GM13977 (cell line): Measurements from ENCODE around the gene LTO1.

Source experiments
- DNase-seq: peaks from one replicate; pipeline ENCODE4 v3.0.0; 2012; ENCODE audit warnings: low spot score
- in situ Hi-C: fragments of 300-500 bp; cut with MboI; formaldehyde crosslinking; loops from one replicate; pipeline ENCODE4 v1.12.0; 2022; ENCODE audit warnings: low sequenced_read_pairs, low pct_unique_long_range_greater_than_20kb, mixed read lengths, inconsistent platforms; ENCODE audit not compliant: unreplicated experiment
- TF ChIP-seq, protein P1 (sequence below): IDR thresholded peaks from 2 replicates; pipeline ENCODE4 v1.5.1; 2012; ENCODE audit warnings: mild to moderate bottlenecking, control low read depth; ENCODE audit not compliant: insufficient read depth; ENCODE audit errors: extremely low read depth, missing control alignments

Gene LTO1

DNA sequence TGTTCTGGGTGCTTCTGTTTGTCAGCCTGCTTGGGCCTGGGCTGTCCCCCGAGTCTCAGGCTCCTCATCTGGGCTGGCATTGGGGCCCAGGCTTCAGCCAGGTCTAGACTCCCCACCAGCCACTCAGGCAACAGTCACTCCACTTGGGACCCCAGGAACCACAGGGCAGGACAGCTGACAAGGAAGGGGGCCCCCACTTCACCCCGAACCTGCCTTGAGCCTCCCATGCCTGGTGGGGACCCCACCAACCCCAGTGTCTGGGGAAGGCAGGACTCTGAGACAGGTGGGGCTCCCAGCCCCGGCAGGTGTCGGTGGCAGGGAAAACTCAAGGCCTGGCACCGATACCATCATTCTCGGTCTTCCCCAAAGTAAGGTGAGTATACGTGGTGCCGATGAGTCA, 11.7 kb upstream of the LTO1 start:
- DNase-seq = no peak
- in situ Hi-C loops = loop anchor here (25.0 kb wide), 1 partner anchor 500 kb away; no protein-coding TSS in a partner anchor
- TF ChIP-seq, protein P1, sequence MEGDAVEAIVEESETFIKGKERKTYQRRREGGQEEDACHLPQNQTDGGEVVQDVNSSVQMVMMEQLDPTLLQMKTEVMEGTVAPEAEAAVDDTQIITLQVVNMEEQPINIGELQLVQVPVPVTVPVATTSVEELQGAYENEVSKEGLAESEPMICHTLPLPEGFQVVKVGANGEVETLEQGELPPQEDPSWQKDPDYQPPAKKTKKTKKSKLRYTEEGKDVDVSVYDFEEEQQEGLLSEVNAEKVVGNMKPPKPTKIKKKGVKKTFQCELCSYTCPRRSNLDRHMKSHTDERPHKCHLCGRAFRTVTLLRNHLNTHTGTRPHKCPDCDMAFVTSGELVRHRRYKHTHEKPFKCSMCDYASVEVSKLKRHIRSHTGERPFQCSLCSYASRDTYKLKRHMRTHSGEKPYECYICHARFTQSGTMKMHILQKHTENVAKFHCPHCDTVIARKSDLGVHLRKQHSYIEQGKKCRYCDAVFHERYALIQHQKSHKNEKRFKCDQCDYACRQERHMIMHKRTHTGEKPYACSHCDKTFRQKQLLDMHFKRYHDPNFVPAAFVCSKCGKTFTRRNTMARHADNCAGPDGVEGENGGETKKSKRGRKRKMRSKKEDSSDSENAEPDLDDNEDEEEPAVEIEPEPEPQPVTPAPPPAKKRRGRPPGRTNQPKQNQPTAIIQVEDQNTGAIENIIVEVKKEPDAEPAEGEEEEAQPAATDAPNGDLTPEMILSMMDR = no peak

DNA sequence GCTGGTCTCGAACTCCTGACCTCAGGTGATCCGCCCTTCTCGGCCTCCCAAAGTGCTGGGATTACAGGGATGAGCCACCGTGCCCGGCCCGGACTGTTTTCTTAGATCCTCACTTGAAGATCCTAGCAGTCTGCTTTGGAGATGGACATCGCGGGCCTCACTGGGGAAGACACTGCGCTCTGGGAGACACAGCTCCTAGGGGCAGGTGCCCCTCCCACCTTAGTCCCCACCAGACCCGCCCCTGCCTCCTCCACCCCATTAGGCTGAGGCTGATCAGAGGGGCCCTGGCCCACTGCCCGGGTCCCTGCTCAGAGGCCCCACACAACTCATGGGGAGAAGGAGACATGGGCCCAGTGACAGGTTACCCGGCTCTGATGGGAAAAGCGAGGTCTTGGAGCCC, 11.3 kb upstream of the LTO1 start:
- TF ChIP-seq, protein P1 = no peak
- in situ Hi-C loops = loop anchor here (25.0 kb wide), 1 partner anchor 501 kb away; no protein-coding TSS in a partner anchor
- DNase-seq = no peak

DNA sequence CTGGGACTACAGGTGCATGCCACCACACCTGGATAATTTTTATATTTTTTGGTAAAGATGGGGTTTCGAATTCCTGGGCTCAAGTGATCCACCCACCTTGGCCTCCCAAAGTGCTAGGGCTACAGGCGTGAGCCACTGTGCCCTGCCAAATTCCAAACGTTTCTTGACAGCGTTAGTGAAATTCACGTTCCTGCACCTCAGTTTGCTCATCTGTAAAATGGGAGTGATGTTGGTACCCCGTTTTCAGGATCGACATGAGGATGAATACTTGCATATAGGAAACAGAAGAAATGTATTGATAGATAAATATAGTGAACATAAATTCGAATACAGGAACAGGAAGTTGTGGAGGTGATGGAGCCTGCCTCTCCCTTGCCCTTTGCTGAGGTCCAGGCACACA, 10.2 kb upstream of the LTO1 start:
- in situ Hi-C loops = loop anchor here (25.0 kb wide), 1 partner anchor 502 kb away; no protein-coding TSS in a partner anchor
- TF ChIP-seq, protein P1 = no peak
- no peak for DNase-seq

DNA sequence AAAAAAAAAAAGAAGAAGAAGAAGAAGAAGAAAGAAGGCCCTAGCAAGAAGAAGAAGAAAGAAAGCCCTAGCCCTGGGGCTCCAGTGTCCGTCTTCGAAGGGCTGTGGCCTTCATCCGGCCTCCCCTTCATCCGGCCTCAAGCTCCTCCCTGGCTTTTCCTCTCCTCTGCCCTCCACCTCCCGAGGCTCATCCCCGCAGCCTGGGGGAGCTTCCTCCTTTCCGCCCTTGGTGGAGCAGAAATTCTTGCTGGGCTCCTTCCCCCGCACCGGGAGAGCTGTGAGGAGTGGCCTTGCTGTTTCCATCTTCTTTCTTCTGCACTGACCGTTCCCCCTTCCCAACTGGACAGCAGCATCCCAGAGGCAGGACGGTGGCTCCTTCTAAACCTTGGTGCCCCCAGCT, 9.5 kb upstream of the LTO1 start:
- DNase-seq = no peak
- in situ Hi-C loops = loop anchor here (25.0 kb wide), 1 partner anchor 503 kb away; no protein-coding TSS in a partner anchor
- TF ChIP-seq, protein P1 = no peak

DNA sequence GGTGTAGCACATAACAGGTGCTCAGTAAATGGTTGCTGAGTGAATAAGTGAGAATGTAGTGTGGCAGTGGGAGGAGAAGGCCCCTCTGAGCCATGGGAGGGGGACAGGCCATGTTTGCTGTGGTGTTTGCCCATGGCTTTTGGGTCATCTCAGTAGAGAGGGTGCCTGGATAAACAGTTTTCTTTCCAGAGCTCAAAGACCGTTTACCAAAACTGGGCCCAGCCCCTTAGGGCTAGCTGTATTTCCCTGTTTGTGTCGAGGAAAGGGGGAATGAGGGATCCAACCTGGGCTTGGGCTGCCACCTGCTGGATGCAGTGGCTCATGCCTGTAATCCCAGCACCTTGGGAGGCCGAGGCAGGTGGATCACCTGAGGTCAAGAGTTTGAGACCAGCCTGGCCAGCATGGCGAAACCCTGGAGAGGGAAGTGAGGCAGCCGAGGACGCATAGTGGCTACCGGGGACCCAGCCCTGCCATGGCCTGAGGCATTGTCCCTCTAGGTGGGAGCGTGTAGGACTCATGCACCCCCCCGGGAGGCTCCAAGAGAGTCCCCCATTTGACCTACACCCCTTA, 8.7 kb upstream of the LTO1 start:
- no peak for DNase-seq
- in situ Hi-C loops = loop anchor here (25.0 kb wide), 1 partner anchor 503 kb away; no protein-coding TSS in a partner anchor
- TF ChIP-seq, protein P1 = peak; percentile 58

DNA sequence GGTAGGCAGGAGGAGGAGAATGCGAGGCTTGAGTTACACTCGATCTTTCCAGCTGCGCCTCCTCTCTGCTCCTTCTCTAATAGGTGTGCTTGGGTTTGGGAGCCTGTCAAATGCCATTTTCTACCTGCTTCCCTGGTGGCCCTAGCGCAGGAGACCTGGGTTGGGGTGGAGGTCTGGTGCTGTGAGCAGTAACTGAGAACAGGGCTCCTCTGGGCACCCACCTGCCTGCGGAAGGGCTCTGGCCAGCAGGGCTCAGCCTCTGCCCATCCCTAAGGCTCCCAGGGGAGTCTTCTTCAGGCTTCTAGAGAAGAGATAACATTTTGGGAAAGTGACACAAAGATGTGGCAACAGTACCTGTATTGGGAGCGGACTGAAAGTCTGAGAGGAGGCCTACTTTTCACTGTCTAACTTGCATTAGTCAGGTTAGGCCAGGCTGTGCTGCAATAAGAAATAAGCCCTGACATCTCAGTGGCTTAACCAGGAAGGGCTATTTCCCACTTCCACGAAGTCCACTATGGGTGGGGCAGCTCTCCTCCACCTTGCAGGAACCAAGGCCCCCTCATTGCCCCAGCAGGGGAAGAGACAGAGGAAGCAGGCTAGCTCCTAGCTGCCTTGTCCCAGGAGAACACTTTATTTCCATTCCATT, 7.7 kb upstream of the LTO1 start:
- in situ Hi-C loops = loop anchor here (25.0 kb wide), 1 partner anchor 504 kb away; no protein-coding TSS in a partner anchor
- TF ChIP-seq, protein P1 = no peak
- DNase-seq = no peak
